GM21619 (cell line): Measurements from ENCODE around the gene ARRDC2.
"Not testable (repeated sequence)": the region's sequence is repeated elsewhere in the genome, so short reads cannot be mapped to it uniquely, and the experiment has no call there.

ENCODE experiments used
- ATAC-seq: cut with Tn5 transposase; IDR thresholded peaks from one replicate; pipeline ENCODE4 v1.9.1; 2021; ENCODE audit not compliant: unreplicated experiment

The ARRDC2 gene

DNA sequence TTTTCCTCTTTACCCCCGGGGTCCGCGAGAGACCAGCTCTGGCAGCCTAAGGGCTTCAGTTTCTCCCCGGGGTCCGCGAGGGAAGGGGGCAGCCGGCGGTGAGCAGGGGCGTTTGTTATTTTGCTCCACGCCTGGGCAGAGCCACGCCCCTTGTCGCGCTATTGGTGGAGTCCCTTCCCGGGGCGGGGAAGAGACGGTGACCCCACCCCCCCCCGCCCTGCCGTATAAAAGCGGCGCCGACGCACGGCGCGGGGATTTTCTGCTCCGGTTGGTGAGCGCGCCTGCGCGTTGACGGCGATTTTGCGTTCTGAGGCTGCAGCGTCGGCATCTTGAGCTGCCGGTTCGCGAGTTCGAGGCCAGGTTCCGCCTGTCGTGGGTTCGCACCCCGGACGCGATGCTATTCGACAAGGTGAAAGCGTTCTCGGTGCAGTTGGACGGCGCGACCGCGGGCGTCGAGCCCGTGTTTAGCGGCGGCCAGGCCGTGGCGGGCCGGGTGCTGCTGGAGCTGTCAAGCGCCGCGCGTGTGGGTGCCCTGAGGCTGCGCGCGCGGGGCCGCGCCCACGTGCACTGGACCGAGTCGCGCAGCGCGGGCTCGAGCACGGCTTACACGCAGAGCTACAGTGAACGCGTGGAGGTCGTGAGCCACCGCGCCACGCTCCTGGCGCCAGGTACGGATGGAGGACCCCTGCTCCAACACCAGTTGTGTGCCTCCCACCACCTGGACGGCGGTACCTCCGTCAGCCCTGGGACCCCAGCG lies at the start of gene ARRDC2:
Gene ARRDC2 (plus strand): TSS at position 254 of the 757 bp plus-strand sequence. CDS start 141 bp downstream, at position 395.
- peak; percentile 40 for ATAC-seq

DNA sequence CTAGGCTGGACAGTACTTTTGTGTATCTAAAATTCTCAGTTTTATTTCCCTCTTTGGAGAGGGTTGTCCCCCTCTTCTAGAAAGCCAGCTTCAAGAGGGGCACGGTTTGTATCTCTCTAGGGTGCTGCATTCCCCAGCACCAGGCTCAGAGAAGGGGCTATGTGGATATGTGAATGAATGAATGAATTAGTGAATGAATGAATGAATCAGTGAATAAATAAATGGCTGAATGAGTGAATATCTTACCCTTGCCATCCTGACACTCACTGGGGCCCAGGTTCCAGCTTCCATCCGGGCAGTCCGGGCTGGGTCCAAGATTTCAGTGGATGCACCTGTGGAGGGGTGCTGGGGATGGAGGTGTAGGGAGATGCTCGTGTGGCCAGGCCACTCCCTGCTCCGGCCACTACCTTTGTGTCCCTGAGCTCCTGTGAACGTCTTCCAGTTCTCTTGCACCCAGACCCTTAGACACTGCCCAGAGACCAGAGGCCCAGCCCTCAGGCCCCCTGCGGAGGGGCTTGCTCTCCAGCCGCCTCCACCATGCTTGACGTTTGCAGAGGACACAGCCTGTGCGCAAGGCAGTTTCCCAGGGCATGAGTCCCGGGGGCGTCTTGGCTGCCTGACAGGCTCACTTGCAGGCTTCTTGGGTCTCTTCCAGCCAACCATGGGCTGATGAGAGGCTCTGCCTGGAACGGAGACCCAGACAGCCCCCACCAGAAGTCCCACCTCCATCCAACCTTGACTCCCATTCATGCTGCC lies 43.9 kb upstream of the ARRDC2 start:
- no peak for ATAC-seq

GRCh38 chr19:17965370-17966128 lies 42.4 kb upstream of the ARRDC2 start:
- no peak for ATAC-seq

GRCh38 chr19:17966129-17966483 lies 41.9 kb upstream of the ARRDC2 start:
- no peak for ATAC-seq

DNA sequence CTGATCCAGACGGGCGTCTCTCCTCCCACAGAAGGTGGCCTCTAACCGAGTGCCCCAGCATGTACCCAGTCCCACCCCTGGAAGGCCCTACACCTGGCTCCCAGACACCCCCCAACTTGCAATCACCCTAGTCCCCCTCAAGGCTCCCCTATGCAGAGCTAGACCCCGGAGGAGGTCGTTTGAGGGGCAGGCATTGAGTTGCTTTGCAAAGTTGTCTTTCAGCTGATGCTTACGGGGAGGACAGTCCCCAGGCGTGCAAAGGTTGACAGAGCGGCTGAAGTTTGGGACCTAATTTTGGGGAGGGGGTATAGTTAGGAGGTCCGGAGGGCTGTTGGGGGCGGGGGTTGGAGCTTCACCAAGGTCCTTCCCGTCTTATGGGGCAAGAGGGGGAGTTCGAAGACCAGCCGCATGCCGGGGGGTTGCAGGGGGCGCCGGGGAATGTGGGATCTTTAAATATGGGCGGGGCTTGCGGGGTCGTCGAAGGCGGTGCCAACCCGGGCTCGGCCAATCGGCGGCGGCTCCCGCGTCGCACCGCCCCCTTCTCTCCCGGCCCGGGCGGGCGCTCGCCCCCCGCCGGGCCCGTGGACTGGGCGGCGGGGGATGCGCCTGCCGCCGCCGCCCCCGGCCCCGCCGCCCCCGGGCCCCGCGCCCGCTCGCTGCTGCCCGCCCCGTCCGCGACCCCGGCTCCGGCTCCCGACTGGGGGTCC lies 41.3 kb upstream of the ARRDC2 start, which contains the start of gene KCNN1:
Gene KCNN1 (plus strand): TSS at position 558 of the 707 bp plus-strand sequence. CDS start 6,782 bp downstream, outside the sequence.
- ATAC-seq = no peak

DNA sequence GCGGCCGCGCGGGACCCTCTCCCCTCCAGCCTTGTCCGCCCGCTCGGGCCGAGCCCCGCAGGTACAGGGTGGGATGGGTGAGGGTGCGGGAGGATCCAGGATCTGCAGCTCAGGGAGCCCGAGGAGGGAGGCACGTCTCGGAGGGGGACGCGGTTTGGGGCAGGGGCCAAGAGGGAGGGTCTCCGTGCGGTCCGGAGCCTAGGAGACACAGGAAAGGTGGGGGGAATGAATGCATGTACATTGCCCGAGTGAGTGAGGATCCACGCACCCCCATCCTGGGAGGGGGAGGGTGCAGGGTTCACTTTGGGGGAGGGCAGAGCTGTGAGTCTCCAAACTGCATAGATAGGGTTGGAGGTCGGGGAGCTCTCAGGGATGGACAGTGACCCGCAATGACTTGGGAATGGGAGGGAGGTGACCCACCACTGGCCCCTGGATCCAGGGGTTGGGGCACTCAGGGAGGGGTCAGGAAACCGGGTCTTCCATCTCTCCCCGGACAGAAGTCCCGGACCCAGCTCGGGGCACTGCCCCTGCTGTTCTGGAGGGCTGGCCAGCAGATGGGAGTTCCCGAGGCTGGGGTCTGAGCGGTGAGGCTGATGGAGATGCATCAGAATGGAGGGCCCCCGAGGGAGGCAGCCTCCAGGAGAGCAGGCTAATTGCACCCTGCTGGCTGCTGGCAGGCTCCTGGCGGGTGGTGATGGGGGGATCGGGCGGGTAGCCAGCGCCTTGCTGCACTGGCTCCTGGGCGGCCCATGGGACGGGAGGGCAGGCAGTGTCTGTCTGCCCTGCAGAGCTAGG lies 40.5 kb upstream of the ARRDC2 start:
- ATAC-seq = no peak

DNA sequence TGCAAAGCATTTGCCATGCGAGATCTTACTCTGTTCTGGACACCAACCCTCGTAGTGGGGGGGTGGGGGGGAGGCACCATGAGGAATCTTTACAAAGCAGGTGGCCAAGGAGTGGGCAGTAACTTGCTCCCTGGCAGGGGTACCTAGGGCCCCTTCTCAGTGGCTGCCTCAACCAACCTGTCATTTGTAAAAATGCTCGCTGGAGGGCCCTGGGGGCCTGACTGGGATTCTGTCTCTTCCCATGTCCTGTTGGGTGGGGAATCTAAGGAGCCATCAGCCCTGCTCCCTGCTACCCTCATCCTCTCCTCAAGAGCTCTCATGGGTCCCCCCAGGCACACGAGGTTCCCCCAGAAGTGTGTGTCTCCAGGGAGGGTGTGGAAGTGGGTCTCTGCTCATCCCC lies 39.6 kb upstream of the ARRDC2 start:
- ATAC-seq = no peak

- no peak for ATAC-seq
These were observed 38.7 kb upstream of the ARRDC2 start for GRCh38 chr19:17969096-17969792.

GRCh38 chr19:17972230-17972629 lies 35.7 kb upstream of the ARRDC2 start:
- ATAC-seq = no peak

- ATAC-seq = no peak
These were observed 34.2 kb upstream of the ARRDC2 start for GRCh38 chr19:17973759-17974158.

- ATAC-seq = no peak
These were observed 33.4 kb upstream of the ARRDC2 start for GRCh38 chr19:17974551-17974950.

- no peak for ATAC-seq
These were observed 32.9 kb upstream of the ARRDC2 start for GRCh38 chr19:17975032-17975431.

GRCh38 chr19:17977021-17977420 lies 30.9 kb upstream of the ARRDC2 start:
- no peak for ATAC-seq

GRCh38 chr19:17977488-17977887 lies 30.5 kb upstream of the ARRDC2 start:
- no peak for ATAC-seq

- ATAC-seq = no peak
These were observed 26.4 kb upstream of the ARRDC2 start for GRCh38 chr19:17981611-17982010.

- ATAC-seq = no peak
These were observed 25.5 kb upstream of the ARRDC2 start for GRCh38 chr19:17982430-17982829.

GRCh38 chr19:17985037-17985818 lies 22.7 kb upstream of the ARRDC2 start:
- no peak for ATAC-seq

GRCh38 chr19:17986569-17986968 lies 21.4 kb upstream of the ARRDC2 start:
- not testable (repeated sequence) for ATAC-seq

DNA sequence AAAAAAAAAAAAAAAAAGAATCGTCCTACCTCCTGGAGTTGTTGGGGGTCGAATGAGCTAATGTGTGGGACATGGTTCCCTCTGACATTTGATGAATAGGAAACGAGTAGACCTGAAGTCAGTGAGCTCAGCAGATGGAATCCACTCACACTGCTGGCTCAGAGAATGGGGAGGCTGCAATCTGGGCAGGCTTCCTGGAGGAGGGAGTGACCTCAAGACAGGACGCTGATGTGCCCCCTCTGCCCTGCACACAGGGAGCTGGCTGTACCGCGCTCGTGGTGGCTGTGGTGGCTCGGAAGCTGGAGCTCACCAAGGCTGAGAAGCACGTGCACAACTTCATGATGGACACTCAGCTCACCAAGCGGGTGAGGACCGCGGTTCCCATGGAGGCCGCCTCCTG lies 19.8 kb upstream of the ARRDC2 start:
- ATAC-seq = no peak
